ENCODE measurements around the gene CLEC3A.

GRCh38 chr16:78022347-78023060 is at the start of gene CLEC3A:
- TF ChIP-seq, protein P1, sequence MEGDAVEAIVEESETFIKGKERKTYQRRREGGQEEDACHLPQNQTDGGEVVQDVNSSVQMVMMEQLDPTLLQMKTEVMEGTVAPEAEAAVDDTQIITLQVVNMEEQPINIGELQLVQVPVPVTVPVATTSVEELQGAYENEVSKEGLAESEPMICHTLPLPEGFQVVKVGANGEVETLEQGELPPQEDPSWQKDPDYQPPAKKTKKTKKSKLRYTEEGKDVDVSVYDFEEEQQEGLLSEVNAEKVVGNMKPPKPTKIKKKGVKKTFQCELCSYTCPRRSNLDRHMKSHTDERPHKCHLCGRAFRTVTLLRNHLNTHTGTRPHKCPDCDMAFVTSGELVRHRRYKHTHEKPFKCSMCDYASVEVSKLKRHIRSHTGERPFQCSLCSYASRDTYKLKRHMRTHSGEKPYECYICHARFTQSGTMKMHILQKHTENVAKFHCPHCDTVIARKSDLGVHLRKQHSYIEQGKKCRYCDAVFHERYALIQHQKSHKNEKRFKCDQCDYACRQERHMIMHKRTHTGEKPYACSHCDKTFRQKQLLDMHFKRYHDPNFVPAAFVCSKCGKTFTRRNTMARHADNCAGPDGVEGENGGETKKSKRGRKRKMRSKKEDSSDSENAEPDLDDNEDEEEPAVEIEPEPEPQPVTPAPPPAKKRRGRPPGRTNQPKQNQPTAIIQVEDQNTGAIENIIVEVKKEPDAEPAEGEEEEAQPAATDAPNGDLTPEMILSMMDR (IDR thresholded peaks at IDR 0.05; ENCODE audit: low read depth, low read length, poor library complexity, severe bottlenecking): no peak
- no peak for TF ChIP-seq EZH2phosphoT487 (IDR thresholded peaks at IDR 0.05; ENCODE audit: borderline replicate concordance, low read length)
